Hepatocyte (in vitro differentiated cells): ENCODE results near the gene AKR1C8. TPM values are rescaled to one million over a fixed set of nuclear protein-coding genes. Genes with fewer than 3 reads are reported as not detected.
"Not testable (repeated sequence)": the region's sequence is repeated elsewhere in the genome, so short reads cannot be mapped to it uniquely, and the experiment has no call there.

Source experiments
- DNase-seq: peaks from one replicate; pipeline ENCODE4 v3.0.0-alpha.2; 2016; ENCODE audit warnings: low spot score
- H2AFZ ChIP-seq: fragments of 200-600 bp; sonication (generic); 2 replicates; pipeline ENCODE4 v1.6.0; 2016; ENCODE audit warnings: antibody characterized with exemption, mild to moderate bottlenecking
- H3K27ac ChIP-seq: fragments of 200-600 bp; sonication (generic); 2 replicates; pipeline ENCODE4 v1.5.1; 2016; ENCODE audit warnings: mild to moderate bottlenecking
- H3K27me3 ChIP-seq: fragments of 200-600 bp; sonication (generic); 2 replicates; pipeline ENCODE4 v1.6.1; 2016
- H3K36me3 ChIP-seq: fragments of 200-600 bp; sonication (generic); replicated peaks from 2 replicates; pipeline ENCODE4 v1.5.1; 2016; ENCODE audit warnings: low read depth; ENCODE audit not compliant: insufficient read depth
- H3K4me1 ChIP-seq: fragments of 200-600 bp; sonication (generic); 2 replicates; pipeline ENCODE4 v1.5.1; 2016; ENCODE audit warnings: mild to moderate bottlenecking, moderate library complexity; ENCODE audit not compliant: insufficient read depth
- H3K4me2 ChIP-seq: fragments of 200-600 bp; sonication (generic); 2 replicates; pipeline ENCODE4 v1.6.0; 2016
- H3K4me3 ChIP-seq: fragments of 200-600 bp; sonication (generic); 2 replicates; pipeline ENCODE4 v1.5.1; 2016; ENCODE audit warnings: mild to moderate bottlenecking
- H3K79me2 ChIP-seq: fragments of 200-600 bp; sonication (generic); 2 replicates; pipeline ENCODE4 v1.6.0; 2017; ENCODE audit warnings: mild to moderate bottlenecking
- H3K9me2 ChIP-seq: fragments of 200-600 bp; sonication (generic); replicated peaks from 2 replicates; pipeline ENCODE4 v1.6.0; 2017; ENCODE audit warnings: mild to moderate bottlenecking; ENCODE audit not compliant: insufficient read depth
- H3K9me3 ChIP-seq: fragments of 200-600 bp; sonication (generic); 2 replicates; pipeline ENCODE4 v1.5.1; 2016; ENCODE audit warnings: low read depth, mild to moderate bottlenecking
- H4K20me1 ChIP-seq: fragments of 200-600 bp; sonication (generic); 2 replicates; pipeline ENCODE4 v1.6.0; 2016; ENCODE audit warnings: mild to moderate bottlenecking; ENCODE audit not compliant: insufficient read depth, poor library complexity, severe bottlenecking
- EZH2 ChIP-seq: fragments of 200-600 bp; sonication (generic); IDR thresholded peaks from 2 replicates; pipeline ENCODE4 v1.6.1; 2016; ENCODE audit warnings: antibody characterized with exemption, mild to moderate bottlenecking, borderline replicate concordance
- EZH2phosphoT487 ChIP-seq: fragments of 200-600 bp; sonication (generic); IDR thresholded peaks from one replicate; pipeline ENCODE4 v1.6.1; 2018; ENCODE audit warnings: antibody characterized with exemption, mild to moderate bottlenecking, low read depth, moderate library complexity; ENCODE audit not compliant: unreplicated experiment, severe bottlenecking
- WGBS: methylation state at CpG from one replicate; pipeline ENCODE4 v1.1.6; 2016; ENCODE audit warnings: low lambda C conversion rate; ENCODE audit errors: missing lambda C conversion rate; 5-methylcytosine and 5-hydroxymethylcytosine counted together
- polyA plus RNA-seq: library from polyadenylated mRNA; unstranded; fragments of >200 nt; fragmentation: Nextera tagmentation; extraction: Ambion mirVana; gene quantifications from 2 replicates; pipeline ENCODE4 v1.2.1, GENCODE V29; 2016
- total RNA-seq: library from RNA; depleted of rRNA; stranded (reverse); fragments of >200 nt; gene quantifications from 2 replicates; pipeline ENCODE4 v1.2.3, GENCODE V29; 2014
- TF ChIP-seq, protein P1 (sequence below): fragments of 200-600 bp; sonication (generic); IDR thresholded peaks from 2 replicates; pipeline ENCODE4 v1.5.1; 2016; ENCODE audit warnings: antibody characterized with exemption, mild to moderate bottlenecking; ENCODE audit not compliant: poor library complexity

AKR1C8 gene
- total and polyA plus RNA-seq, 2 experiments from 2014 or later = 0.19 TPM; not detected in 1

DNA sequence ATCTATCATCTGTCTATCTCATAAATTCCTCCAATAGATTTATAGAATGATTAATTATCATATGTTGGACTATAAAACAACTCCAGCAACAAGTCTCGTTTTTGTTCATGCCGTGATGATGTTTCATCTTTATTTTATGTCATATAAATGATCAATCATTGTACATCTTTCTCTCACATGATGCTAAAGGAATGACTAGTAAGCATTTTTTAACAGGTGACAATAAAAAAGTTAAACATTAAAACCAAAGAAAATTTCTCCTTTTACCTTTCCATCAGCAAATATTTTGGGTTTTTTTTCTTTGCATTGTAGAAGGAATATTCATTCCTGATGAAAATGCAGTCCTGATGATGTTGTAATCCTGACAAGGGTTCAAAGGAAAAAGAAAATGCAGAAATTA, 49.4 kb downstream of the AKR1C8 start:
- 87% methylated on average over 2 of the region's 2 CpGs for WGBS
- H3K79me2 ChIP-seq = no peaks in the 10 kb centered on the region
- no peaks in the 10 kb centered on the region for H3K9me2 ChIP-seq

DNA sequence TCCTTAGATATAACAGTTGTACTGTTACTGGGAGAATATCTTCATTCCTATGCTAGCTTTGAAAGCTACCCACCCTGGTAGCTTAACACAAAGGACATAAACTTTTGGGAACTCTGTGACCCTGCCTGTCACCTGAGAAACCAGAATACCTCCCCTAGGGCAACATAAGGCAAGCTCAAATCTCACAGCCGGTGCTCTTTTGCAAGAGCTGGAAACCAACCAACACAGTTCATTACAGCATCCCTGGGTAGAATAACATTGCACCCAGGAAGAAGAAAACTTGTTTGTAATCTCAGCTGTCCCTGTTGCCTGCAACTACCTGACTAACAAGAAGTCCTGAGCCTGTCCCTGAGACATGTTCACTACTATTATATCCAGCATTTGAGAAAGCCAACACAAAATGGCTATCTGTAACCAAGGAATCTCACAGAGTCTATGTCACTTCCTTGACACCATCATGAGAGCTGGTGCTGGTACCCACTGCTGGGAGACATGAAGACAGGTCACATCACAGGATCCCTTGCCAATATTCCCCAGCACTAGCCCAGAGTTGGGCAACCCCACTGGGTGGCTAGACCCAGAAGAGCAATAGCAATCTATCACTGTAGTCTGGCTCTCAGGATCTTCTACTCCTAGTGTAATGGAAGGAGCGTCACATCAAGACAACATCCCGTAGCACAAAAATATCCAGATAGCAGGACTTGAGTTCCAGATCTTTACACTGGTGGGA, 59.5 kb downstream of the AKR1C8 start:
- 94% methylated on average over 3 of the region's 3 CpGs for WGBS
- Histone ChIP-seq H3K9me2 (no peaks in the 10 kb centered on the region), H3K4me3 (no peak overlapping the region), H3K4me2 (no peak overlapping the region), H3K9me3 (no peaks in the 10 kb centered on the region), H3K4me1 (no peaks in the 10 kb centered on the region), H3K36me3 (no peaks in the 10 kb centered on the region), H4K20me1 (no peaks in the 10 kb centered on the region), H3K27ac (no peak overlapping the region), H2AFZ (no peak overlapping the region), H3K79me2 (no peaks in the 10 kb centered on the region), H3K27me3 (no peaks in the 10 kb centered on the region)
- TF ChIP-seq, protein P1, sequence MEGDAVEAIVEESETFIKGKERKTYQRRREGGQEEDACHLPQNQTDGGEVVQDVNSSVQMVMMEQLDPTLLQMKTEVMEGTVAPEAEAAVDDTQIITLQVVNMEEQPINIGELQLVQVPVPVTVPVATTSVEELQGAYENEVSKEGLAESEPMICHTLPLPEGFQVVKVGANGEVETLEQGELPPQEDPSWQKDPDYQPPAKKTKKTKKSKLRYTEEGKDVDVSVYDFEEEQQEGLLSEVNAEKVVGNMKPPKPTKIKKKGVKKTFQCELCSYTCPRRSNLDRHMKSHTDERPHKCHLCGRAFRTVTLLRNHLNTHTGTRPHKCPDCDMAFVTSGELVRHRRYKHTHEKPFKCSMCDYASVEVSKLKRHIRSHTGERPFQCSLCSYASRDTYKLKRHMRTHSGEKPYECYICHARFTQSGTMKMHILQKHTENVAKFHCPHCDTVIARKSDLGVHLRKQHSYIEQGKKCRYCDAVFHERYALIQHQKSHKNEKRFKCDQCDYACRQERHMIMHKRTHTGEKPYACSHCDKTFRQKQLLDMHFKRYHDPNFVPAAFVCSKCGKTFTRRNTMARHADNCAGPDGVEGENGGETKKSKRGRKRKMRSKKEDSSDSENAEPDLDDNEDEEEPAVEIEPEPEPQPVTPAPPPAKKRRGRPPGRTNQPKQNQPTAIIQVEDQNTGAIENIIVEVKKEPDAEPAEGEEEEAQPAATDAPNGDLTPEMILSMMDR = no peak
- no peak for TF ChIP-seq EZH2
- TF ChIP-seq EZH2phosphoT487 = no peak
- DNase-seq = no peak

More for the DNA sequence above, 49.4 kb downstream of the AKR1C8 start:
- no peak for DNase-seq
- Histone ChIP-seq H3K4me1 (no peaks in the 10 kb centered on the region), H3K27ac (no peak overlapping the region), H2AFZ (no peak overlapping the region), H3K4me2 (no peak overlapping the region), H3K36me3 (no peaks in the 10 kb centered on the region), H3K4me3 (no peak overlapping the region), H3K9me3 (no peaks in the 10 kb centered on the region), H3K27me3 (no peaks in the 10 kb centered on the region), H4K20me1 (no peaks in the 10 kb centered on the region)
- TF ChIP-seq EZH2phosphoT487 (no peak), EZH2 (no peak)
- TF ChIP-seq, protein P1 = no peak

DNA sequence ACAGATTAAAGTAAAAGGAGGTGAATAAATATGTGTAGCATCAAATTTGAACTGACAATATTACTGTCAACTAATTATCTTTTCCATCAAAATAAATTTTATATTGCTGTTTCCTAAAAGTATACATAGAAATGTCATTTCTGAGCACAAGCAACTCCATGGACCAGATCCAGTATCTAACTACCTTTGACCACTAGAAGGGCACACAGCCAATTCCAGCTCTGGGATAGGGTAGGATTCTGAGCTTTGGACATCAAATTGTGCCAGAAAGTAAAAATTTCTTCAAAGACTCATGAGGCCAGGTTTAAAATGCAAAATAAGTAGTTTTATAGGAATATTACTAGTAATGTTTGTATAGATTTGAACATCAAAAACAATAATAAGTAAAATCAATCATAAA, 61.1 kb downstream of the AKR1C8 start:
- Histone ChIP-seq H3K9me3 (no peaks in the 10 kb centered on the region), H3K4me2 (no peak overlapping the region), H3K36me3 (no peaks in the 10 kb centered on the region), H3K9me2 (no peaks in the 10 kb centered on the region), H3K27me3 (no peaks in the 10 kb centered on the region), H2AFZ (no peak overlapping the region), H3K79me2 (no peaks in the 10 kb centered on the region), H3K4me1 (no peaks in the 10 kb centered on the region), H4K20me1 (no peaks in the 10 kb centered on the region), H3K4me3 (no peak overlapping the region), H3K27ac (no peak overlapping the region)
- no peak for DNase-seq
- TF ChIP-seq EZH2phosphoT487 (no peak), EZH2 (no peak)
- TF ChIP-seq, protein P1 = no peak

DNA sequence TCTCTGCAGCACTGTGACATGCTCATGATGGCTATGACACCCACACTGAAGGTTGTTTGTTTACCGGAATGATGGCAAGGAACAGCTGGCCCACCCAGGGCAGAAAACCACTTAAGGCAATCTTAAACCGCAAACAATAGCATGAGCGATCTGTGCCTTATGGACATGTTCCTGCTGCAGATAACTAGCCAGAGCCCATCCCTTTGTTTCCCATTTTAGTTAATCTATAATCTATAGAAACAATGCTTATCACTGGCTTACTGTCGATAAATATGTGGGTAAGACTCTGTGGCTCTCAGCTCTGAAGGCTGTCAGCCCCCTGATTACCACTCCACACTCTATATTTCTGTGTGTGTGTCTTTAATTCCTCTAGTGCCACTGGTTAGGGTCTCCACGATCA, 65.0 kb downstream of the AKR1C8 start:
- H3K36me3 ChIP-seq, H2AFZ ChIP-seq, H3K4me1 ChIP-seq, DNase-seq, H4K20me1 ChIP-seq, H3K27ac ChIP-seq, H3K4me2 ChIP-seq, H3K27me3 ChIP-seq, H3K4me3 ChIP-seq, H3K79me2 ChIP-seq, H3K9me3 ChIP-seq, H3K9me2 ChIP-seq: not testable (repeated sequence)
- 83% methylated on average over 5 of the region's 5 CpGs for WGBS
